ENCODE results near the gene ICA1L. TPM values are rescaled to one million over a fixed set of nuclear protein-coding genes. Genes with fewer than 3 reads are reported as not detected.

Gene ICA1L
- total RNA-seq, 4 donors from 2014 or later: 12.1 to 35.7 (median 17.5) TPM

- Histone ChIP-seq H3K4me3 (replicated peaks in 1 of 3) (no peak overlapping the region), H3K4me1 (peaks cover 4 to 6% of the 10 kb centered on the region in 2 donors), H3K27ac (no peak overlapping the region), H3K27me3 (no peaks in the 10 kb centered on the region), H3K36me3 (no peaks in the 10 kb centered on the region), H3K9me3 (no peaks in the 10 kb centered on the region)
- no peak for DNase-seq
- intact Hi-C loops (cut with DNase I): no loop called here
- TF ChIP-seq CTCF (IDR thresholded peaks at IDR 0.05): no peak
- no peak for TF ChIP-seq POLR2A (IDR thresholded peaks at IDR 0.05)
Observed at GRCh38 chr2:202797944-202798343, 73.6 kb downstream of the ICA1L start.

GRCh38 chr2:202790676-202791075 lies 80.9 kb downstream of the ICA1L start:
- TF ChIP-seq CTCF (IDR thresholded peaks at IDR 0.05) (no peak), POLR2A (IDR thresholded peaks at IDR 0.05) (no peak)
- H3K27ac ChIP-seq: no peak overlapping the region
- no peaks in the 10 kb centered on the region for H3K4me1 ChIP-seq
- H3K36me3 ChIP-seq: no peaks in the 10 kb centered on the region
- H3K9me3 ChIP-seq: no peaks in the 10 kb centered on the region
- intact Hi-C loops (cut with DNase I): no loop called here
- H3K27me3 ChIP-seq: no peaks in the 10 kb centered on the region
- 93 to 100% methylated on average over 2 of the region's 2 CpGs for WGBS, 2 donors
- H3K4me3 ChIP-seq (replicated peaks in 1 of 3): no peak overlapping the region
- DNase-seq: no peak

GRCh38 chr2:202786842-202787241 lies 84.7 kb downstream of the ICA1L start:
- 81 to 82% methylated on average over 2 of the region's 2 CpGs for WGBS, 2 donors
- Histone ChIP-seq H3K4me1 (no peaks in the 10 kb centered on the region), H3K27me3 (no peaks in the 10 kb centered on the region), H3K9me3 (no peaks in the 10 kb centered on the region), H3K27ac (no peak overlapping the region), H3K36me3 (no peaks in the 10 kb centered on the region), H3K4me3 (replicated peaks in 1 of 3) (no peak overlapping the region)
- no peak for DNase-seq
- TF ChIP-seq POLR2A (IDR thresholded peaks at IDR 0.05) (no peak), CTCF (IDR thresholded peaks at IDR 0.05) (no peak)
- intact Hi-C loops (cut with DNase I): no loop called here

- Histone ChIP-seq H3K4me3 (replicated peaks in 1 of 3) (no peak overlapping the region), H3K36me3 (no peaks in the 10 kb centered on the region), H3K9me3 (no peaks in the 10 kb centered on the region), H3K4me1 (no peaks in the 10 kb centered on the region), H3K27ac (no peak overlapping the region), H3K27me3 (no peaks in the 10 kb centered on the region)
- no peak for DNase-seq
- TF ChIP-seq POLR2A (IDR thresholded peaks at IDR 0.05) (no peak), CTCF (IDR thresholded peaks at IDR 0.05) (no peak)
- whole genome bisulfite sequencing, 2 donors: 75 to 81% methylated on average over 3 of the region's 3 CpGs
- intact Hi-C loops (cut with DNase I): no loop called here
Observed at GRCh38 chr2:202782940-202783558, 88.5 kb downstream of the ICA1L start.

- H3K4me1 ChIP-seq: no peaks in the 10 kb centered on the region
- no peak for TF ChIP-seq POLR2A (IDR thresholded peaks at IDR 0.05)
- no peak for TF ChIP-seq CTCF (IDR thresholded peaks at IDR 0.05)
- no peak for DNase-seq
- H3K27ac ChIP-seq: no peak overlapping the region
- no peaks in the 10 kb centered on the region for H3K27me3 ChIP-seq
- intact Hi-C loops (cut with DNase I): no loop called here
- H3K4me3 ChIP-seq (replicated peaks in 1 of 3): no peak overlapping the region
- no peaks in the 10 kb centered on the region for H3K9me3 ChIP-seq
- H3K36me3 ChIP-seq: no peaks in the 10 kb centered on the region
Observed at GRCh38 chr2:202780514-202781021, 91.0 kb downstream of the ICA1L start.

Data from thyroid gland (tissue), 4 donors.